HuH-7 (cell line): ENCODE results near the gene GVQW3.

ENCODE experiments used
- DNase-seq: peaks from one replicate; pipeline ENCODE4 v3.0.0; 2011; ENCODE audit warnings: low spot score

GVQW3 gene

DNA sequence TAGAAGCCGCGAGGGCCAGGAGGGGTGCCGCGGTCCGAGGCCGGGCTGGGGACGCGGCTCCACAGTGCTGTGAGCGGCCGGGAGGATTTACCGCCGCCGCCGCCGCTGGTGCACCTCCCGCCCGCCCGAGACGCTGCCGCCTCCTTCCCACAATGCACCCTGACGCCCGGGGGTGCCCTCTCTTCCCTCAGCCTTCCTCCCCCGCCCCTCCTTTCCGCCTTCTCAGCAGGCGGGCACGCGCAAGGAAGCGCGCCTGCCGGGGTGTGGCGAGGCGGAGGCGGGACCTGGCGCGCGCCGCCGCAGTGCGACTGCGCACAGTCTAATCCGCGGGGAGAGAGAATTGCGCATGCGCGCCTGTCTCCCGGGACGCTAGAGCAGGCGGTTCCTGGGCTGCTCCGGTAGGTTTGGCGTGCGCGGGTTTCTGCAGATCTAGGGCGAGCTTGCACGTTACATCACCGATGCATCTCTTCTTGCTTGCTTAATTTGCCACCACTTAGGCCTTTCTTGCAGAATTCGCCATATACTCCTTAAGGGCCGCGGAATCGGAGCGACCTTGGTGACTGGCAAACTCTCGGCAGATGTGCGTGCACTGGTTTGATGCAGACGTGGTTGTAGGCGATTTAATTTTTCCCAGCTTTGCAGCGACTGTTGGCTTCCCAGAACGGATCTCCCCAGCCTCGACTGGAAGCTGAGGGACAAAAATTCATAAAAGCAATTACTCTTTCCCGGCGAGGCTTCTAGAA, at the start of gene GVQW3, which contains the start of gene THAP12:
TSS of gene GVQW3 (plus strand) at position 347 of the 743 bp plus-strand sequence. CDS start 506 bp downstream, outside the sequence.
TSS of gene THAP12 (minus strand) at position 156 of the 743 bp plus-strand sequence. CDS start 296 bp downstream, outside the sequence.
- peak; percentile 98 for DNase-seq

DNA sequence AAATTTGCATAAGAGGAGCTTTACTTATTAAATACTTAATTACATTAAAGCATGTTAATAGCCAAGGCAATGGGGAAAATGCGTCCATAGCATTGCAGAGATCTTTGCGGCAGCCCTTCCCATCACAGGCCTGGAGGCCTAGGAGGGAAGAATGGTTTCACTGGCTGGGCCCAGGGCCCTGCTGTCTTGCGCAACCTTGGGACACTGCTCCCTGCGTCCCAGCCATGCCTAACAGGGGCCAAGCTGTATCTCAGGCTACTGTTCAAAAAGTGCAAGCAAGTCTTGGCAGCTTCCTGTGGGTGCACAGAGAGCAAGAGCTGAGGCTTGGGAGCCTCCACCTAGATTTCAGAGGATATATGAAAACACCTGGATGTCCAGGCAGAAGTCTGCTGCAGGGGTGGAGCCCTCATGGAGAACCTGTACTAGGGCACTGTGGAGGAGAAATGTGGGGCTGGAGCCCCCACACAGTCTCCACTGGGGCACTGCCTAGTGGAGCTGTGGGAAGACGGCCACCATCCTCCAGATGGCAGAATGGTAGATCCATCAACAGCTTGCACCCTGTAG, 46.2 kb upstream of the GVQW3 start:
- no peak for DNase-seq

DNA sequence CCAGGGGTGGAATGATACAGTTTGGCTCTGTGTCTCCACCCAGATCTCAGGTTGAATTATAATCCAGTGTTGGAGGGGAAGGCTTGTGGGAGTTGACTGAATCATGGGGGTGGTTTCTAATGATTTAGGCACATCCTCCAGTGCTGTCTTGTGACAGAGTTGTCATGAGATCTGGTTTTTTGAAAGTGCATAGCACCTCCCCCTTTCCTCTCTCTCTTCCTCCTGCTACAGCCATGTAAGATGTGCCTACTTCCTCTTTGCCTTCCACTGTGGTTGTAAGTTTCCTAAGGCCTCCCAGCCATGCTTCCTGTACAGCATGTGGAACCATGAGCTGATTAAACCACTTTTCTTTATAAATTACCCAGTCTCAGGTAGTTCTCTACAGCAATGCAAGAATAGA, 45.3 kb upstream of the GVQW3 start:
- DNase-seq, result no peak

DNA sequence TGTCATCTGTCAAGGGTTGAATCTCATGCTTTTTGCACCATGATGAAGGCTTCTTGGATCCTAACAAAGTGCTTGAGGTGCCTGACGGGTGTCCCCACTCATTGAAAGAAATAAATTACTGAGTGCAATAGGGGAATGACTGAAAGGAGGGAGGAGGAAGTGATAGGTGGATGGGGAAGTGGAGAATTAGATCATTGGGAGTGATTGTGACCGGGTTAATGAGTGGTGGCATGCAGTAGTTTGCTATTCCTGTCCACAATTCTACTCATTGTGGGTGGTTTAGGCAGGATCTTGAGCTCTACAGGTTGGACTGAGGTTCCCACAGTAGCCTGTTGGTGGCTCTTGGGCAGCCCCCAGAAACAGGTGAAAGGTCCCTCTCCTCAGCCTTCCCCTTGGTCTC, 44.5 kb upstream of the GVQW3 start:
- no peak for DNase-seq

DNA sequence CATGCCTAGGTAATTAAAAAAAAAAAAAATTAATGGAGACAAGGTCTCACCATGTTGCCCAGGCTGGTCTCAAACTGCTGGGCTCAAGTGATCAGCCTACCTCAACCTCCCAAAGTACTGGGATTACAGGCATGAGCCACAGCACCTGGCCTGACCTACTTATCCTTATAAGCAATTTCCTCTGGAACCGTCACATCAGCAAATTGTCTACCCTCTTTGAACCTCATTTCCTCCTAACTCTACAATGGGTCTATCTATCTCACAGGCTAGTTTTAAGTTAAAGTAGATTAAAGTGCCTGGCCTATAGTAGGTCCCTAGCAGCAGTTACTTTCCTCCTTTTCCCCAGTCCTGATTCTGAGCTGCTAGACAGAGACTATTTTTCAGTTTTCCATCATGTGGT, 43.7 kb upstream of the GVQW3 start:
- no peak for DNase-seq

DNA sequence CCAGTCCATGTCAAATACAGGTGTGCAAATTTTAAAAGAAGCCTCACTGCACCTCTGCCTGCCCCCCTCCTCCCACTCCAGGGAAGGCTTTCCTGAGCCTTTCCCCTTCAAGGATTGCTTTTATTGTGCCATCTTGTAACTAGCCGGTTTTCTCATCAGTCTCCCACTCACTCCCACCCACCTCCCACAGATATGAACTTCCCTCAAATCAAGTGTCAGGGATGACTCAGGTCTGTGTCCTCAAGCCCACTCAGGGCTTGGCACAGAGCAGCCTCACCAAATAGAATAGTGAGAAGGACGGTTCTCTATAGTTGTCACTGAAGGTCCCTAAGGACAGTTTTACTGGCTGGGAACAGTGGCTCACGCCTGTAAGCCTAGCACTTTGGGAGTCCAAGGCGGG, 43.2 kb upstream of the GVQW3 start:
- no peak for DNase-seq

DNA sequence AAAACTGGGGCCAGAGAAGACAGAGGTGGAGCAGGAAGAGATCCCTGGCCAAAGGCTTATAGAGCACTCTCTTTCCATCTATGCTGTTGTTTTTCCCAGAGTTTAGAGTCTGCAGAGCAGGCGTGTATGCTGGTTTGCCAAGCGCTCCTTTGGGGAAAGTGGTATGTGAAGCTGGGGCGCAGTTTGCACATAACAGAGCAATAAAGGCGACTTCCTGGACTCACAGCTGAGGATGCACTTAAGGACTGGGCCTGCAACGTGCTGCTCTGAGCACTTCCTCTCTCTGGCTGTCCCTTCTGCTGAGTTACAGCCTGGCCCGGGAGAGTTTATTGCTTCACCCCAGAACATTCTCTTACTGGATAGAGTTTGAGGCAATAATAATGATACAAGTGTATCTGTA, 41.9 kb upstream of the GVQW3 start:
- DNase-seq, result no peak

DNA sequence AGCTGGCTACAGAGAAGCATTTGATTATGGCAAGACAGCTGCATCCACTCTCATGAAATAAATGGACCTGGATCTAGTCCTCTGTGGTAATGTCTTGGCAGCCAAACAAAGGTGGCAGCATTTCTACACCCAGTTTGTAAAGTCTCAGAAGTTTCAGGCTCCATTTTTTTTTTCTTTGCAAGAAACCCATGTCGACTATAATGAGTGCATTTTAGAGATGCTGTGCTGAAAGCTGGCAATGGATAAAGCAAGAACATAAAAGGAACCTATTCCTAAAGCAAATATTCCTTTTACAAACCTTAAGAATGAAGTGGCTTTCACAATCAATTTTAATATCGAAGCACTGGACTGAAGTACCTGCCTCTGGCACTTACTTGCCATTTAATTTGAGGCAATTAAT, 33.7 kb upstream of the GVQW3 start:
- no peak for DNase-seq

DNA sequence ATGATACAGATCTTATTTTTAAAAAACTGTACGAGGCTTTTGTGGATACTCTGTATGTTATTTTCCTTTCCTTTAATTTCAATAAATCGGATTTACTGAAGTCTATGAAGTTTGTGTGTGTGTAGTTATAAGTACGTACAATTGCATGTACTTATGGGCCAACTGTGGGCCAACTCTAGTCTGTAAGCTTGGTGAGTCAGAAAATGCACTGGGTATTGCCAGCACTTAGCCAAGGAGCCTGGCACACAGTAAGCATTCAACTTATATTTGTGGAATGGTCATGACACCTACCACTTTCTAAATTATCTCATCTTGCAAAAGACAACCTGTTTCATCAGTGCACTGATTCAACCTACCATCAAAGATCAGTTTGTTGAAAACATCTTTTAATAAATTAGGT, 32.8 kb upstream of the GVQW3 start:
- no peak for DNase-seq

DNA sequence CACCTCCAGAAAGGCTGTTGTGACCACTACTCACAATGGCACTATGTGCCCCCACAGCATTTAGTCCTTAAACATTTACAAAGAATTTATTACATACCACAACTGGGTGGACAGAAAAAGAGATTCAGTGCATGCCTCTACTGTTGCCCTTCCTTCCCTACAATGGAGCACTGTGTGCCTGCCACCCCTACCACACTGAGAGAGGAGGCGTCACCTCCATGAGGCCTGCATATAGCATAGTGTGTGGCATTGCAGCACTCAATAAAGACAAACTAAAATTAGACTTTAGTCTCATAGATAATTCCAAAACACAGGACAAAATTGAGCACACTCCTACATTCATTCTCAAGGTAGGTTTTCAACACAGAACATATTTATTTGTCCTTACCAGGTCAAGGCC, 26.0 kb upstream of the GVQW3 start:
- DNase-seq, result no peak

DNA sequence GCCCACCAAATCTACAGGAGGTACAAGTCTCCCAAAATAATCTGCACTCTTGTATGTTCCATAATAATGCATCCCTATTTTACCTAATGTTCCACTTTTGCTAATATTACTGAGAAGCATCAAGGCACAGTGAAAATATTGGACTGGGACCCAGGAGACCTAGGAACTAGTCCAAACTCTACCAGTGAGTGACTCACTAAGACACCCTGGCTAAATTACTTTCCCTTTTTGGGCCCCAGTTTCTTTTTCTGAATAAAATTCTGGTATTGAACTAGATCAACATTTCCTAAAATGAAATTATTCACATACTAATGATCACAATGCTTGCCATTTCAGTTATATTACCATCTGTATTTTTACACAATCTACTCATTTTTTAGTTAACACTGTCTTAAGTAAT, 19.7 kb upstream of the GVQW3 start:
- DNase-seq, result no peak

DNA sequence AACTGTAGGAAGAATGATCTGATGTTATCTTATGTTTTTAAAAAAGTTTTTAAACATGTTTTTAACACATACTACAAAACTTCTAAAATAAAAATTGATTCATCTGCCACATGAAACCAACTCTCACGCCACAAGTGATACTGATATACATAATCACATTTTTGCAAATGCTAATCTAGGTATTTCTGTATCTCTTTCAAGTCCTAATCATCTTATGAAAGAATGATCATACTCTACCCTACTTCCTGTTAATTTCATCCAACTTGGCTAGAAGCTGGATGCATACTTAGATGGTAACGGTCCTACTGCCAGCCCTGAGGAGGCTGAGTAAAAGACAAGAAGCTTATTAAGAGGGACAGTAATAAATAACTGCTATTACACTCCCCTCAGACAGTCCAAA, 19.3 kb upstream of the GVQW3 start:
- DNase-seq, result no peak

DNA sequence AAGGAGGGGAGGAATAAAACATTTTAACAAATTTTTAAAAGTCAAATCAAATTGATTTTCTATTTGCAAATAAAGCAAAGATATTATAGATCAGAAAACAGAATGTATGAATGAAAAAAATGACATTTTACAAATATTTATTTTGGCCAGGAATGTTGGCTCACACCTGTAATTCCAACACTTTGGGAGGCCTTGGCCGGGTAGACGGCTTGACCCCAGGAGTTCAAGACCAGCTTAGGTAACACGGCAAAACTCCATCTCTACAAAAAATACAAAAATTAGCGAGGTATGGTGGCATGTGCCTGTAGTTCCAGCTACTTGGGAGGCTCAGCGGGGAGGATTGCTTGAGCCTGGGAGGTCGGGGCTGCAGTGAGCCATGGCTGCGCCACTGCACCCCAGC, 18.4 kb upstream of the GVQW3 start:
- DNase-seq, result no peak

DNA sequence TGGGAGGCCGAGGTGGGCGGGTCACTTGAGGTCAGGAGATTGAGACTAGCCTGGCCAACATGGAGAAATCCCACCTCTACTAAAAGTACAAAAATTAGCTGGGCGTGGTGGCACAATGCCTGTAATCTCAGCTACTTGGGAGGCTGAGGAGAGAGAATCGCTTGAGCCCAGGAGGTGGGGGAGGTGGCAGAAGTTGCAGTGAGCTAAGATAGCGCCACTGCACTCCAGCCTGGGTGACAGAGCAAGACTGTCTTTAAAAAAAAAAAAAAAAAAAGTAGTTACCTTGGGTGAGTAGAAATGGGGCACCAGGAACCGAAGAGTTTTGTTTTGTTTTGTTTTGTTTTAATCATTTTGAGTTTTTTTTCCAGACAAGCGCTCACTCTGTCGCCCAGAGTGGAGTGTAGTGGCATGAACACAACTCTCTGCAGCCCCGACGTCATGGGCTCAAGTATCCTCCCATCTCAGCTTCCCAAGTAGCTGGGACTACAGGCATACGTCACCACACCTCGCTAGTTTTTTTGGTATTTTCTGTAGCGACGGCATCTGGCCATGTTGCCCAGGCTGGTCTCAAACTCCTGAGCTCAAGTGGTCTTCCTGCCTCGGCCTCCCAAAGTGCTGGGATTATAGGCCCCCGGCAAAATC, 16.0 kb upstream of the GVQW3 start:
- no peak for DNase-seq

DNA sequence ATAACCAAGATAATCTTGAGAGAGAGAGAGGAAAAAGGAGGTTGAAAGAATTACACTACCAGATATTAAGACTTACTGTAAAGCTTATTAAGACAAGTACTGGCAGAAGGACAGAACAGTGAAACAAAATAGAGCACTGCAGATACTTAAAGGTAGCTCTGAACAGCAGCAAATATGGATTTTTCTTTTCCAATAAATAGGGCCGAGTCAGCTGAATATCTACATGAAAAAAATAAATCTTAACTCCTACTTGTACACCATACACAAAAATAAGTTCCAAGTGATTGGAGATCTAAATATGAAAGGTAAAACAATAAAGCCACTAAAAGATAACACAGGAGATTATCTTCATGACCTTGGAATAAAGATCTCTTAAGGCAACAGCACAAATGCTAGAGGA, 12.6 kb upstream of the GVQW3 start:
- DNase-seq, result no peak

DNA sequence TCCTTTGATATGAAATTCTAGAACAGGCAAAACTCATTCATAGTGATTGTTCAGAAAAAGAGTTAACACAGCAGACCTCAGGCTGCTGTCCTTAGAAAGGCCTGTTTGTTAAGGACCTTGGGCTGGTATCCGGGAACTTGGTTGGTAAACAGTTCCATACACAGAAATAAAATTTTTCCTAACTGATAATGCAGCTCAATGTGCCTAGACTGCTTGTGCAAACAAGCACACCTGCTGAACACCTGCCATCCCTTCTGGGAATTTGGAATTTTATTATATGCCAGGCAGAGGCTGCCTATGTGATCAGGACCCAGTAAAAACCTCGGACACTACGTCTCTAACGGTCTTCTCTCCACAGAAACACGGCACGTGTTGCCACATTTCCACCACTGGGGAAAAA, 11.7 kb upstream of the GVQW3 start:
- no peak for DNase-seq

DNA sequence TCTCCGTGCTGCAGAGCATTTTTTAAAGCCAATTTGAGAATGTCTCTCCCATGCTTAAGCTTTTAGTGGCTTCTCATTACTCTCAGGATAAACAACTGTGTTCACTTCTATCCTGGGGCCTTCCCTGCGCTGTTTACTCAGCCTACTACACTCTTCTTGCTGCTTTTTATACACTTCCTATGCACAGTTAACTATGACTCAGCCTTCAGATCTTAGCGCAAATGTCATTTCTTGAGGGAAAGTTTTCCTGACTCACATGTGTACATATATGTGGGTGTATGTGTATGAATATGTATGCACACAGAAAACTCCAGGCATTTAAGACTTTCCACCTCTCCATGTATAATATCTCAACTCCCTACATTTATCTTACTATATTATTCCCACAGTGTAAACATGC, 10.0 kb upstream of the GVQW3 start:
- no peak for DNase-seq

DNA sequence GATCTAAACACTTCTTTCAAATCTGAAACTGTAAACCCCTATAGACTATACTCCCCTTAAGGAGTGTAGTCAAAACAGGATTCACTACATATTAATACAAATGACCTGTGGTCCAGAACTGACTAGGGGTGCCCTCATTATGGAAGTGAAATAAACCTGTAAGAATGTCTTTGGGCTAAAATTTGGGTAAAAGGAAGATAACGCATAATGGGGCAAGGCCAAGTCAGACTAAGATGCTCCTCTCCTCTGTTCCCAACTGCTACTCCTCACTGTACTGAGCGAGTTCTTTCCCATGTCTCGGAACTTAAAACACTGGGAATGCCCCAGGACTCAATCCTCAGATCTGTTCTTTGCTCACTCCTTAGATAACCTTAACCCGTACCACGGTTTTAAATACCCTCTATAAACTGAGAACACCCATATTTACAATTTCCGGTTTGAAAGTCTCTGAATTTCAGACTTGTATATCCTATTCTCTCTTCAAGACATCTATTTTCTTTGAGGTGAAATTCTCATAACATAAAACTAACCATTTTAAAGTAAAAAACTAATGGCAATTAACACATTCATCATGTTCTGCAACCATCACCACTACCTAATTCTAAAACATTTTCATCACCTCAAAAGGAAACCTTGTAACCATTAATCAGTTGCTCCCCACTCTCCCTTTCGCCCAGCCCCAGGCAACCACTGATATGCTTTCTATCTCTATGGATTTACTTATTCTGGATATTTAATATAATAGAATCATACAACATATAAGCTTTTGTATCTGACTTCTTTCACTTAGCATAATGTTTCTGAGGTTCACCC, 4.2 kb upstream of the GVQW3 start:
- DNase-seq, result no peak

DNA sequence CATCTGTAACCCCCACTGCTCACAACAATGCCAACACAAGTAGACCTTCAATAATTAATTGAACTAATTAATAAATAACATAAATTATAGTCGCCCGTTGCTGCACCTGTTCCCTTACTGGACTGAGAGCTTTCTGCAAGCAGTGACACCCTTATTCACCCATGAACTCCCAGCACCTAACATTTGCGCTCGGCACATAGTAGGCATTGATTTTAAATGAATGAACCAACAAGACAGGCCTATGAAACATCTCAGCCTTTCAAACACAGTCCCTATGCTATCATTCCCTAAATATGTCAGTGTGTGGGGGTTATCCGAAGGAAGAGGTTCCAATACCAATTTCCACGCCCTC, 1.3 kb upstream of the GVQW3 start:
- DNase-seq, result no peak

DNA sequence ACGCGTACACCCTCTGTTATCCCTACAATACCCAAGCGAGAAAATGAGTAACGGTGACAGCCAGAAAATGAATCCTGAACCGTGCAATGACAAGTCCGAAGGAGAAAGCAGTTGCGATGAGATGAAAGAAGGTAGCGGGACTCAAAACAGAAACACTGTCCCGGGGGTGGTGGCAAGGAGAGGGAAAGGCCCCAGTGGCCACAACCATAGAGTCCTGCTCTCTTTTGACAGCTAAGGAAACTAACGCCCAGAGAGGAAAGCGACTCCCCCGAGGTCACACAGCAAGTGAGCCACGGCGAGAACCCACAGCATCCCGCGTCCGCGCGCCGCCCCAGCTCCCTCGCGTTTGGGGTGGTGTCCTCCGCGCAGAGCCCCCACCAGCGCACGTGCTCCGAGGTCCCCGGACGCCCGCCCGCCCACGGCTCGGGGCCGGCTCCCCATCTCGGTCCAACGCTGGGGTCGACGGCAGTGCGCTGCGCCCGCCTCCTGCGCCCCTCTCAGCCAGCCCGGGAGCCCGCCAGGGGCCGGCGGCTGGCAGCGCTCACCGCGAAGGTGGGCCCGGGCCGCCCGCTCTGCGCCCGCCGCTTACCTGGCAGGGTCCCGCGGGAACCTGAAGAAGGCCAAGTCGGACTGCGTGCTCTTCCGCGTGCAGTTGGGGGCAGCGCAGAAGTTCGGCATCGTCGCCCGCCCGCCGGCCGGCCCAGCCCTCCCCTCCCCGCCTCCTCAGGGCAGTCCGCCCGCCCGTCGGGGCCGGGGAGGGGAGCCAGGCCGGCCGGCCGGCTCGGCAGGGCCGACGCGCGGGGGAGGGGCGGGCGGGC, 755 bp upstream of the GVQW3 start:
- DNase-seq, result peak; percentile 14

DNA sequence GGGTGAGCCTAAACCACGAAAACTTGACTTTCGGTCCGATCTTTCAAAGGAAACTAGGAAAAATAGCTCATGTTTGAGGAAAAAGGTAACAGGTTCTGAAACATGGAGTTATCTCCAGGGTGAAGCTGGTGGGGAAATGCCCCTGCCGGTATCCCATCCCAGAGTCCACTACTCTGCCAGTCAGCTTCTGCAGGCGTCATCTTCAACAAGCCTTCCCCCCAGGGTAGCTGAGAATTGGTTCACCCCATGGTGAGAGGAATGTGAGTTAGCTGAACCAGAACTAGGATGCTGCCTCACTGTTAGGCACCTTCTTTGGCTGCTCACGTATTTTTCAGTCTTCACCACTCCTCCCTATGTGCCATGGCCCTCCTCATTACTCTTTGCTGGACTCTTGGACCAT, 1.1 kb downstream of the GVQW3 start:
- no peak for DNase-seq

DNA sequence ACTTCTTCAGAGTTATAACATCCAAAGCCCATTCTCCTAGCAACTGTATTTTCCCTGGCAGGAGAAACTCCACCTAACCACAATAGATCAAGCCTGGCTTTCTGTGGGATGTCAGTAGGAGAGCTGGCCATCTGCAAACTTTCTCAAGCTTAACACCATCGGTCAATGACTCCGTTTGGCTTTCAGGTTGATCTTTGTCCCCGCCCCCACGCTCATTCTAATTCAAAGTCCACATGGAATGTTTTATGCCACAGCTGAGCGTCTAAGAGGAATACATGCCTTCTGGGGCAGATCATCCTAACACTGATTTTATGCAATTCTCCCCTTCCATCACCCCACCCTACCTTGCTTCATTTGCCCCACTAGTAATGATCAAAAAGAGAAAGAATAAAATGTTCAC, 4.8 kb downstream of the GVQW3 start:
- DNase-seq, result peak; percentile 32
